GM12874 (cell line): ENCODE data around the gene RIT2.

ENCODE experiments used
- CTCF ChIP-seq: IDR thresholded peaks from 2 replicates; pipeline ENCODE4 v1.5.1; 2011; ENCODE audit warnings: low read depth, mild to moderate bottlenecking, control low read depth, low read length, moderate library complexity; ENCODE audit not compliant: insufficient read depth

RIT2 gene

GRCh38 chr18:43067570-43067969 is 47.9 kb downstream of the RIT2 start:
- TF ChIP-seq CTCF = no peak

DNA sequence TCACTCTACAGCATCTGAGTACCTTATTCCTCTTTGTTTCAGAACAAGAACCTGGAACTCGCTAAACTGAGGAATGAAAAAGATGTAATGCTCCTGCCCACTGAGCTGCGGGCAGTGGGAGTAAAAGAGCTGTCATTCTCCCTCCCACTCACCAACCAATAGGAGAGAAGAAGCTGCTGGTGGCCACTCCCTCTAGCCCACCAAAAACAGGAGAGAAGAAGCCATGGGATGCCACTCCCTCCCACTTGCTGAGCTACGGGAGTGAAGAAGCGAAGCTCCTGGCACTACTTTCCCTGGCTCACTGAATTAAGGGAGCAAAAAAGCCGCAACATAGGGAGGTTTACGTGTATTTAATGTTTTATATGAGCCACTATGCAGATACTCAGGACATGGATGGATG is 53.7 kb downstream of the RIT2 start:
- TF ChIP-seq CTCF = no peak

GRCh38 chr18:43061318-43061717 is 54.2 kb downstream of the RIT2 start:
- TF ChIP-seq CTCF = no peak

- TF ChIP-seq CTCF = no peak
These were observed 55.5 kb downstream of the RIT2 start for GRCh38 chr18:43060020-43060419.

DNA sequence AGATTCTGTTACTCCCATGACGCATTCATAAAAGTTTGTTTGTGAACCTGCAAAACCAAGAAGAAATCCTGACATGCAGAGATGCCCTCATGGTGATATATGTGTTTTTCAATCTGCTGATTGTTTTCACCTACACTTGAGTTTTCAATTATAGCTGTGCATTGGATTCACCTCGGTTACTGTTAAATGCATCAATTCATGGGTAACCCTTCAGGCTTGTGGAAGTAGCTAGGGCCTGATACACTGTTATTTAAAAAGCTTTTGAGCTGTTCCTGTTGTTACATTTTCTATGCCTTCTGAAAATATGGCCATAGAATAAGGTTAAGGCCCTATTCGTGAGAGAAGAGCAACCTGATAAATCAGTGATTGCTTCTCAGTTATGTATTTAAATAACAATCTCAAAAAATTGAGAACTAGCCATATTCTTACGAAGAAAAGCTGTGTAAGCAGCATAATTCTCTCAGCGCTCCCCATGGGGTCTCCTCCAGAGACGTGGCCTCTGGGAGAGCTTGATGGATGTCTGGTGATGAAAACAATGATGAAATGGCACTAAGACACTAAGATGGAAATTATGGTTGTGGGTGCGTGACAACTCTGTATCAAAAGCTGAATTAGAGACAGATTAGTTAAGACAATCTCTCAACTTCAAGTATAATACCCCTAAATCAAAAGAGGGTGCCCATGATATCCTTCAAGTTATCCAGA is 60.5 kb downstream of the RIT2 start:
- no peak for TF ChIP-seq CTCF

- TF ChIP-seq CTCF = no peak
These were observed 66.5 kb downstream of the RIT2 start for GRCh38 chr18:43049021-43049420.

DNA sequence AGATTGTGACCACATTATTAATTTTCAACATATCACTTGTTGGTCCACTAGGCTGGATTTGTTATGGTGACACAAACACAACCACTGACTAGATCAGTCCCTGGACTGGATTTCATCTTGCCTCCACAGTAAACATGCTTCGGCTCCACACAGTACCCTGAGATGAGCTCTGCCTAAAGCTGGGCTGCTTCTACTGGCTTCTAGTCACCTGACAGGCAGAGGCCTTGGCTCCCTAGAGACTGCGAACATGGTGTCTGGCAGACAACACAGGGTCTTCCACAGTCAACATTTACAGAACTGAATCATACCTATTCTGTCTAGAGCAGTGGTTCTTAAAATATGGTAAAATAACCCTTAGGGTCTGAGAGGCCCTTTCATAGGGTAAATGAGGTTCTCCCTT is 69.2 kb downstream of the RIT2 start:
- no peak for TF ChIP-seq CTCF
